CD4-positive, alpha-beta T cell treated with Interleukin-15 for 4 hours (primary cell): ENCODE data around the gene AKR1D1.

Experiments
- DNase-seq: peaks from one replicate; pipeline ENCODE4 v3.0.0-alpha.2; 2020; ENCODE audit warnings: low spot score

The AKR1D1 gene

GRCh38 chr7:138166681-138167080 lies 90.4 kb downstream of the AKR1D1 start:
- no peak for DNase-seq

DNA sequence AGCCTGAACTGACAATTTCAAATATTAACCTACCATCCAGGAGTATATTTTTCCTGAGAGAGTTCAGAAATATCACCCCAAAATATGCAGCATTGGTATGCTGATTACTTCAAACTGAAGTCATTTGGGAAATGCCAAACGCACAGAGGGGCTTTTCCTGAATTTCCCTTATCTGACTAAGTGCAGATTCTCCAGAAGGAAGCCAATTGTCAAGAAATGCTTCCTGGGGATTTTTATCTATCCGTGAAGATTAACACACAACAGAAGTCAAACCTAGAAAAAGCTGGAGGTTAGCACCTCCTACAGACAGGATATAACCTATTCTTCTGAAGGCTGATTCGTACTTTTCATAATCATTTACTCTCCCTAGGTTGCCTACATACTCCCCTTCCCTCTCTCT lies 91.0 kb downstream of the AKR1D1 start:
- no peak for DNase-seq

DNA sequence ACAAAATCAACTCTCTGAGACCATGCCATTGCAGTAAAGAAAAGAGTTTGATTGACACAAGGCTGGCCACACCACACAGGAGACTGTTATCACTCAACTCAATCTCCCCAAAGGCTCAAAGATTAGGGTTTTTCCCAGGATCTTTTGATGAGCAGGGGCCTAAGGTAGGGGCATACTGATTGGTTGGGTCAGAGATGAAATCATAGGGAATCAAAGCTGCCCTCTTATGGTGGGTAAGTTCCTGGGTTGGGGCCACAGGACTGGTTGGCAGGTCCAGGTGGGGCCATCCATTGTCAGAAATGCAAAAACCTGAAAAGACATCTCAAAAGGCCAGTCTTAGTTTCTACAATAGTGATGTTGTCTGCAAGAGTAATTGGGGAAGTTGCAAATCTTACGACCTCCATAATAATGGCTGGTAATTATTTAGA lies 91.6 kb downstream of the AKR1D1 start:
- no peak for DNase-seq
